Neutrophil (primary cell): ENCODE data around the gene GTSF1L.

Experiments used
- H3K27ac ChIP-seq: fragments of 200-600 bp; sonication (generic); 2 replicates; pipeline ENCODE4 v1.5.1; 2016; ENCODE audit warnings: mild to moderate bottlenecking, moderate library complexity
- H3K27me3 ChIP-seq: fragments of 200-600 bp; sonication (generic); 2 replicates; pipeline ENCODE4 v1.6.0; 2016; ENCODE audit warnings: mild to moderate bottlenecking
- H3K36me3 ChIP-seq: fragments of 200-600 bp; sonication (generic); 2 replicates; pipeline ENCODE4 v1.5.1; 2017
- H3K4me1 ChIP-seq, 2 experiments: fragments of 200-600 bp in 1 of 2; sonication (generic) in 1 of 2; 1 replicate in 1 of 2; 2 replicates in 1 of 2; pipeline versions ENCODE4 v1.5.1 to v1.6.1; 2013 to 2016; ENCODE audit warnings: low read depth in 1 of 2, low read length in 1 of 2, mild to moderate bottlenecking in 1 of 2, moderate library complexity in 1 of 2; ENCODE audit not compliant: control insufficient read depth in 1 of 2, insufficient read depth in 1 of 2
- H3K4me3 ChIP-seq, 2 experiments: fragments of 200-600 bp in 1 of 2; sonication (generic) in 1 of 2; 1 replicate in 1 of 2; 2 replicates in 1 of 2; pipeline ENCODE4 v1.5.1; 2013 to 2016; ENCODE audit warnings: low read depth in 1 of 2, low read length in 1 of 2, mild to moderate bottlenecking in 1 of 2, moderate library complexity in 1 of 2
- H3K9me3 ChIP-seq: fragments of 200-600 bp; sonication (generic); 2 replicates; pipeline ENCODE4 v1.5.1; 2016
- CTCF ChIP-seq: fragments of 200-600 bp; sonication (generic); IDR thresholded peaks from 2 replicates; pipeline ENCODE4 v1.5.1; 2016; ENCODE audit warnings: antibody characterized with exemption

GTSF1L gene

GRCh38 chr20:43731927-43732326 is 5.1 kb upstream of the GTSF1L start:
- Histone ChIP-seq H3K4me3 (no peak overlapping the region), H3K27ac (no peak overlapping the region), H3K4me1 (peaks cover 4 to 15% of the 10 kb centered on the region in 2 experiments), H3K36me3 (no peaks in the 10 kb centered on the region), H3K27me3 (no peaks in the 10 kb centered on the region), H3K9me3 (no peaks in the 10 kb centered on the region)
- TF ChIP-seq CTCF, result no peak

GRCh38 chr20:43731469-43731868 is 4.7 kb upstream of the GTSF1L start:
- no peak overlapping the region for H3K4me3 ChIP-seq
- TF ChIP-seq CTCF, result no peak
- no peaks in the 10 kb centered on the region for H3K36me3 ChIP-seq
- no peaks in the 10 kb centered on the region for H3K9me3 ChIP-seq
- H3K27ac ChIP-seq, result no peak overlapping the region
- peaks cover 4 to 12% of the 10 kb centered on the region in 2 experiments for H3K4me1 ChIP-seq
- H3K27me3 ChIP-seq, result no peaks in the 10 kb centered on the region

- Histone ChIP-seq H3K27me3 (no peaks in the 10 kb centered on the region), H3K4me1 (peaks cover 8 to 29% of the 10 kb centered on the region in 2 experiments), H3K27ac (peak overlapping the region; percentile 20), H3K36me3 (no peaks in the 10 kb centered on the region), H3K9me3 (no peaks in the 10 kb centered on the region), H3K4me3 (no peak overlapping the region)
- no peak for TF ChIP-seq CTCF
These were observed 2.0 kb upstream of the GTSF1L start for GRCh38 chr20:43728686-43729255.

- Histone ChIP-seq H3K27me3 (no peaks in the 10 kb centered on the region), H3K36me3 (no peaks in the 10 kb centered on the region), H3K9me3 (no peaks in the 10 kb centered on the region), H3K27ac (no peak overlapping the region), H3K4me3 (no peak overlapping the region), H3K4me1 (peaks cover 8 to 25% of the 10 kb centered on the region in 2 experiments)
- TF ChIP-seq CTCF, result no peak
These were observed 1.3 kb upstream of the GTSF1L start for GRCh38 chr20:43727980-43728590.

- TF ChIP-seq CTCF, result no peak
These were observed 469 bp downstream of the GTSF1L start for GRCh38 chr20:43726333-43726732.

More at GRCh38 chr20:43726333-43726732, 469 bp downstream of the GTSF1L start:
- no peaks in the 10 kb centered on the region for H3K9me3 ChIP-seq
- no peak overlapping the region for H3K4me3 ChIP-seq
- H3K27ac ChIP-seq, result no peak overlapping the region
- H3K36me3 ChIP-seq, result no peaks in the 10 kb centered on the region
- H3K4me1 ChIP-seq, result peaks cover 8 to 25% of the 10 kb centered on the region in 2 experiments
- no peaks in the 10 kb centered on the region for H3K27me3 ChIP-seq
